HepG2 (cell line): Measurements from ENCODE around the gene ANKZF1. TPM values are rescaled to one million over a fixed set of nuclear protein-coding genes. Genes with fewer than 3 reads are reported as not detected.

Experiments used
- ATM ChIP-seq: fragments of 450-650 bp; IDR thresholded peaks from 2 replicates; pipeline ENCODE4 v1.7.1; 2017; ENCODE audit warnings: mild to moderate bottlenecking, borderline replicate concordance
- CBX5 ChIP-seq: sonication (generic); formaldehyde crosslinking; IDR thresholded peaks from 2 replicates; pipeline ENCODE4 v1.4.0; 2020; ENCODE audit warnings: missing genetic modification reagents, borderline replicate concordance
- HES4 ChIP-seq: sonication (generic); formaldehyde crosslinking; IDR thresholded peaks from 2 replicates; pipeline ENCODE4 v1.9.0; 2021; ENCODE audit warnings: mild to moderate bottlenecking, missing genetic modification reagents, borderline replicate concordance
- KDM5A ChIP-seq: fragments of 200-600 bp; sonication (generic); IDR thresholded peaks from 2 replicates; pipeline ENCODE4 v1.7.0; 2018; ENCODE audit warnings: antibody characterized with exemption, mild to moderate bottlenecking, low read length, borderline replicate concordance
- KMT2A ChIP-seq: sonication (generic); formaldehyde crosslinking; IDR thresholded peaks from 2 replicates; pipeline ENCODE4 v1.4.0; 2020; ENCODE audit warnings: missing genetic modification reagents
- MAZ ChIP-seq, 2 experiments: sonication (generic) in 1 of 2; formaldehyde crosslinking in 1 of 2; IDR thresholded peaks; 2 replicates each; pipeline versions ENCODE4 v1.5.0 to v1.6.1; 2012 to 2020; ENCODE audit warnings: low read depth in 2 of 2, mild to moderate bottlenecking in 2 of 2, borderline replicate concordance in 1 of 2, improper control_type of control experiment in 1 of 2, low read length in 1 of 2, missing genetic modification reagents in 1 of 2, moderate library complexity in 1 of 2
- POGZ ChIP-seq: sonication (generic); formaldehyde crosslinking; IDR thresholded peaks from 2 replicates; pipeline ENCODE4 v1.4.0; 2020; ENCODE audit warnings: mild to moderate bottlenecking, missing genetic modification reagents
- SAP130 ChIP-seq: IDR thresholded peaks from 2 replicates; pipeline ENCODE4 v1.6.1; 2016; ENCODE audit warnings: low read depth
- SP140L ChIP-seq: sonication (generic); formaldehyde crosslinking; IDR thresholded peaks from 2 replicates; pipeline ENCODE4 v1.4.0; 2020; ENCODE audit warnings: missing genetic modification reagents, borderline replicate concordance
- TOPORS ChIP-seq: sonication (generic); formaldehyde crosslinking; IDR thresholded peaks from 2 replicates; pipeline ENCODE4 v1.8.0; 2023; ENCODE audit warnings: mild to moderate bottlenecking, missing genetic modification reagents
- ZFP36 ChIP-seq: fragments of 150-350 bp; IDR thresholded peaks from 2 replicates; pipeline ENCODE4 v1.6.1; 2018; ENCODE audit warnings: borderline replicate concordance, low read length, low read depth; ENCODE audit not compliant: partially characterized antibody
- ZFP82 ChIP-seq: sonication (generic); formaldehyde crosslinking; IDR thresholded peaks from 2 replicates; pipeline ENCODE4 v1.5.1; 2020; ENCODE audit warnings: mild to moderate bottlenecking, missing genetic modification reagents, borderline replicate concordance
- ZNF20 ChIP-seq: sonication (generic); formaldehyde crosslinking; IDR thresholded peaks from 2 replicates; pipeline ENCODE4 v1.4.0; 2020; ENCODE audit warnings: mild to moderate bottlenecking, moderate library complexity, missing genetic modification reagents
- ZNF335 ChIP-seq: sonication (generic); formaldehyde crosslinking; IDR thresholded peaks from 2 replicates; pipeline ENCODE4 v1.4.0; 2020; ENCODE audit warnings: missing genetic modification reagents
- ZNF343 ChIP-seq: sonication (generic); formaldehyde crosslinking; IDR thresholded peaks from 2 replicates; pipeline ENCODE4 v1.4.0; 2020; ENCODE audit warnings: mild to moderate bottlenecking, missing genetic modification reagents
- ZNF678 ChIP-seq: sonication (generic); formaldehyde crosslinking; IDR thresholded peaks from 2 replicates; pipeline ENCODE4 v1.4.0; 2020; ENCODE audit warnings: mild to moderate bottlenecking, missing genetic modification reagents
- polyA plus RNA-seq, 8 experiments: library from polyadenylated mRNA; depleted of rRNA in 3 of 8; stranded (reverse) in 7 of 8; unstranded in 1 of 8; fragments of >200 nt; fragmentation: Illumina TruSeq in 4 of 8; extraction: Trizol in 4 of 8; gene quantifications; 2 replicates each; pipeline versions ENCODE4 v1.2.1 to v1.2.3, GENCODE V29; 2011 to 2016; ENCODE audit warnings: low read depth in 4 of 8, missing spikeins in 1 of 8, mixed read lengths in 1 of 8; ENCODE audit not compliant: insufficient read depth in 1 of 8
- total RNA-seq, 5 experiments: library from RNA; depleted of rRNA; stranded (reverse); fragments of >200 nt; fragmentation: Illumina TruSeq; extraction: Trizol; gene quantifications; 2 replicates each; pipeline ENCODE4 v1.2.3, GENCODE V29; 2016; ENCODE audit warnings: low read depth in 1 of 5
- TF ChIP-seq, protein P1 (sequence below): sonication (generic); formaldehyde crosslinking; IDR thresholded peaks from 2 replicates; pipeline ENCODE4 v1.5.0; 2020; ENCODE audit warnings: missing genetic modification reagents
- TF ChIP-seq, protein P2 (sequence below): IDR thresholded peaks from 2 replicates; pipeline ENCODE4 v1.6.1; 2016
- TF ChIP-seq, protein P3 (sequence below): sonication (generic); IDR thresholded peaks from 2 replicates; pipeline ENCODE4 v1.6.1; 2016; ENCODE audit warnings: low read depth, borderline replicate concordance
- TF ChIP-seq, protein P4 (sequence below): sonication (generic); formaldehyde crosslinking; IDR thresholded peaks from 2 replicates; pipeline ENCODE4 v1.4.0; 2020; ENCODE audit warnings: mild to moderate bottlenecking, missing genetic modification reagents
- TF ChIP-seq, protein P5 (sequence below): sonication (generic); formaldehyde crosslinking; IDR thresholded peaks from 2 replicates; pipeline ENCODE4 v1.8.1; 2023; ENCODE audit warnings: mild to moderate bottlenecking, missing genetic modification reagents

The ANKZF1 gene
- total and polyA plus RNA-seq, 2 of the 13 experiments (the other 11 are each of a cell fraction or from before 2014, with no cell fraction given), result 25.3 to 128 TPM

DNA sequence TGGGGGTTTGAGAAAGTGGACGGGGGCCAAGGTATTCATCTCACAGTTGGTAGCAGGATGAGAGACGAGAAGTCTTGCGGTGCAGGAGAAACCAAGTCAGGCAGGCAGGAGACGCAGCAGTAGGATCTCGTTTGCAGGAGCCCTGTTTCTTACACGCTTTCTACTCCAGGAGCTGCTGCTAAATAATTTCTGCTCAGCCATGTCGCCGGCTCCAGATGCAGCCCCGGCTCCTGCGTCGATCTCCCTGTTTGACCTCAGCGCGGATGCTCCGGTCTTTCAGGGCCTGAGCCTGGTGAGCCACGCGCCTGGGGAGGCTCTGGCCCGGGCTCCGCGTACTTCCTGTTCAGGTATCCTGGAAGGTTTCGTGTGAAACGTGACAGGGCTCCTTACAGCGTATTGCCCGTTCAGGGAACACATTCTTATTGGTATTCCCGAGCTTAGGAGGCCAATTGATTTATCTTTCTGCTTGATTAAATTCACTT lies 494 bp downstream of the ANKZF1 start (continued):
- TF ChIP-seq, protein P1, sequence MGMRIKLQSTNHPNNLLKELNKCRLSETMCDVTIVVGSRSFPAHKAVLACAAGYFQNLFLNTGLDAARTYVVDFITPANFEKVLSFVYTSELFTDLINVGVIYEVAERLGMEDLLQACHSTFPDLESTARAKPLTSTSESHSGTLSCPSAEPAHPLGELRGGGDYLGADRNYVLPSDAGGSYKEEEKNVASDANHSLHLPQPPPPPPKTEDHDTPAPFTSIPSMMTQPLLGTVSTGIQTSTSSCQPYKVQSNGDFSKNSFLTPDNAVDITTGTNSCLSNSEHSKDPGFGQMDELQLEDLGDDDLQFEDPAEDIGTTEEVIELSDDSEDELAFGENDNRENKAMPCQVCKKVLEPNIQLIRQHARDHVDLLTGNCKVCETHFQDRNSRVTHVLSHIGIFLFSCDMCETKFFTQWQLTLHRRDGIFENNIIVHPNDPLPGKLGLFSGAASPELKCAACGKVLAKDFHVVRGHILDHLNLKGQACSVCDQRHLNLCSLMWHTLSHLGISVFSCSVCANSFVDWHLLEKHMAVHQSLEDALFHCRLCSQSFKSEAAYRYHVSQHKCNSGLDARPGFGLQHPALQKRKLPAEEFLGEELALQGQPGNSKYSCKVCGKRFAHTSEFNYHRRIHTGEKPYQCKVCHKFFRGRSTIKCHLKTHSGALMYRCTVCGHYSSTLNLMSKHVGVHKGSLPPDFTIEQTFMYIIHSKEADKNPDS (CRISPR knock-in tag), result no peak
- TF ChIP-seq CBX5 (CRISPR knock-in tag) (no peak; the same call in 1 of the 2 replicates), ZNF335 (CRISPR knock-in tag) (no peak; the same call in 1 of the 2 replicates), SAP130 (CRISPR knock-in tag) (no peak), ZNF20 (CRISPR knock-in tag) (no peak), MAZ (IDR thresholded peaks at IDR 0.05; ENCODE audit: borderline replicate concordance, low read depth, low read length) (no peak), MAZ (CRISPR knock-in tag; IDR thresholded peaks at IDR 0.05; ENCODE audit: low read depth) (no peak), ATM (no peak), ZFP82 (CRISPR knock-in tag) (no peak), KDM5A (peak; percentile 68; the same call in 1 of the 2 replicates), ZNF343 (CRISPR knock-in tag) (no peak), SP140L (CRISPR knock-in tag) (no peak; the same call in 1 of the 2 replicates), ZNF678 (CRISPR knock-in tag) (no peak), ZFP36 (no peak), POGZ (CRISPR knock-in tag) (no peak), HES4 (CRISPR knock-in tag) (no peak), TOPORS (CRISPR knock-in tag) (no peak), KMT2A (CRISPR knock-in tag) (no peak)
- TF ChIP-seq, protein P2, sequence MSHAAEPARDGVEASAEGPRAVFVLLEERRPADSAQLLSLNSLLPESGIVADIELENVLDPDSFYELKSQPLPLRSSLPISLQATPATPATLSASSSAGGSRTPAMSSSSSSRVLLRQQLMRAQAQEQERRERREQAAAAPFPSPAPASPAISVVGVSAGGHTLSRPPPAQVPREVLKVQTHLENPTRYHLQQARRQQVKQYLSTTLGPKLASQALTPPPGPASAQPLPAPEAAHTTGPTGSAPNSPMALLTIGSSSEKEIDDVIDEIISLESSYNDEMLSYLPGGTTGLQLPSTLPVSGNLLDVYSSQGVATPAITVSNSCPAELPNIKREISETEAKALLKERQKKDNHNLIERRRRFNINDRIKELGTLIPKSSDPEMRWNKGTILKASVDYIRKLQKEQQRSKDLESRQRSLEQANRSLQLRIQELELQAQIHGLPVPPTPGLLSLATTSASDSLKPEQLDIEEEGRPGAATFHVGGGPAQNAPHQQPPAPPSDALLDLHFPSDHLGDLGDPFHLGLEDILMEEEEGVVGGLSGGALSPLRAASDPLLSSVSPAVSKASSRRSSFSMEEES, result 0 out of 2 replicates have a peak, but pooled peaks have one; percentile 23
- TF ChIP-seq, protein P3, sequence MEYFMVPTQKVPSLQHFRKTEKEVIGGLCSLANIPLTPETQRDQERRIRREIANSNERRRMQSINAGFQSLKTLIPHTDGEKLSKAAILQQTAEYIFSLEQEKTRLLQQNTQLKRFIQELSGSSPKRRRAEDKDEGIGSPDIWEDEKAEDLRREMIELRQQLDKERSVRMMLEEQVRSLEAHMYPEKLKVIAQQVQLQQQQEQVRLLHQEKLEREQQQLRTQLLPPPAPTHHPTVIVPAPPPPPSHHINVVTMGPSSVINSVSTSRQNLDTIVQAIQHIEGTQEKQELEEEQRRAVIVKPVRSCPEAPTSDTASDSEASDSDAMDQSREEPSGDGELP, result no peak
- TF ChIP-seq, protein P4, sequence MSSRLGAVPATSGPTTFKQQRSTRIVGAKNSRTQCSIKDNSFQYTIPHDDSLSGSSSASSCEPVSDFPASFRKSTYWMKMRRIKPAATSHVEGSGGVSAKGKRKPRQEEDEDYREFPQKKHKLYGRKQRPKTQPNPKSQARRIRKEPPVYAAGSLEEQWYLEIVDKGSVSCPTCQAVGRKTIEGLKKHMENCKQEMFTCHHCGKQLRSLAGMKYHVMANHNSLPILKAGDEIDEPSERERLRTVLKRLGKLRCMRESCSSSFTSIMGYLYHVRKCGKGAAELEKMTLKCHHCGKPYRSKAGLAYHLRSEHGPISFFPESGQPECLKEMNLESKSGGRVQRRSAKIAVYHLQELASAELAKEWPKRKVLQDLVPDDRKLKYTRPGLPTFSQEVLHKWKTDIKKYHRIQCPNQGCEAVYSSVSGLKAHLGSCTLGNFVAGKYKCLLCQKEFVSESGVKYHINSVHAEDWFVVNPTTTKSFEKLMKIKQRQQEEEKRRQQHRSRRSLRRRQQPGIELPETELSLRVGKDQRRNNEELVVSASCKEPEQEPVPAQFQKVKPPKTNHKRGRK (CRISPR knock-in tag), result 0 out of 2 replicates have a peak, but pooled peaks have one; percentile 17
- TF ChIP-seq, protein P5, sequence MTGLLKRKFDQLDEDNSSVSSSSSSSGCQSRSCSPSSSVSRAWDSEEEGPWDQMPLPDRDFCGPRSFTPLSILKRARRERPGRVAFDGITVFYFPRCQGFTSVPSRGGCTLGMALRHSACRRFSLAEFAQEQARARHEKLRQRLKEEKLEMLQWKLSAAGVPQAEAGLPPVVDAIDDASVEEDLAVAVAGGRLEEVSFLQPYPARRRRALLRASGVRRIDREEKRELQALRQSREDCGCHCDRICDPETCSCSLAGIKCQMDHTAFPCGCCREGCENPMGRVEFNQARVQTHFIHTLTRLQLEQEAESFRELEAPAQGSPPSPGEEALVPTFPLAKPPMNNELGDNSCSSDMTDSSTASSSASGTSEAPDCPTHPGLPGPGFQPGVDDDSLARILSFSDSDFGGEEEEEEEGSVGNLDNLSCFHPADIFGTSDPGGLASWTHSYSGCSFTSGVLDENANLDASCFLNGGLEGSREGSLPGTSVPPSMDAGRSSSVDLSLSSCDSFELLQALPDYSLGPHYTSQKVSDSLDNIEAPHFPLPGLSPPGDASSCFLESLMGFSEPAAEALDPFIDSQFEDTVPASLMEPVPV, result peak; percentile 39; the same call in 1 of the 2 replicates
